NCI-H2107 (cell line): ENCODE measurements around the gene MYO16.
"Not testable (repeated sequence)": the region's sequence is repeated elsewhere in the genome, so short reads cannot be mapped to it uniquely, and the experiment has no call there.

Experiments
- DNase-seq: peaks from one replicate; lab custom pipeline; 2025; lab: John Stamatoyannopoulos, UW

Gene MYO16

GRCh38 chr13:108983273-108983672 lies 353.9 kb downstream of the MYO16 start:
- no peak for DNase-seq

GRCh38 chr13:108984251-108984920 lies 355.0 kb downstream of the MYO16 start:
- no peak for DNase-seq

- no peak for DNase-seq
Observed at GRCh38 chr13:108985166-108985565, 355.8 kb downstream of the MYO16 start.

- no peak for DNase-seq
Observed at GRCh38 chr13:108987517-108987916, 358.1 kb downstream of the MYO16 start.

- DNase-seq, result no peak
Observed at GRCh38 chr13:108987944-108988343, 358.5 kb downstream of the MYO16 start.

- not testable (repeated sequence) for DNase-seq
Observed at GRCh38 chr13:108991416-108991815, 362.0 kb downstream of the MYO16 start.

- no peak for DNase-seq
Observed at GRCh38 chr13:108993346-108993745, 363.9 kb downstream of the MYO16 start.

- no peak for DNase-seq
Observed at GRCh38 chr13:108996430-108996829, 367.0 kb downstream of the MYO16 start.

- no peak for DNase-seq
Observed at GRCh38 chr13:109000207-109000606, 370.8 kb downstream of the MYO16 start.

- no peak for DNase-seq
Observed at GRCh38 chr13:109002934-109003333, 373.5 kb downstream of the MYO16 start.

- DNase-seq, result no peak
Observed at GRCh38 chr13:109007946-109008345, 378.5 kb downstream of the MYO16 start.

GRCh38 chr13:109009756-109010155 lies 380.3 kb downstream of the MYO16 start:
- no peak for DNase-seq

- DNase-seq, result no peak
Observed at GRCh38 chr13:109010912-109011311, 381.5 kb downstream of the MYO16 start.

GRCh38 chr13:109012115-109012514 lies 382.7 kb downstream of the MYO16 start:
- no peak for DNase-seq

- DNase-seq, result no peak
Observed at GRCh38 chr13:109021558-109021957, 392.1 kb downstream of the MYO16 start.

- no peak for DNase-seq
Observed at GRCh38 chr13:109024611-109025010, 395.2 kb downstream of the MYO16 start.

GRCh38 chr13:109026266-109026665 lies 396.9 kb downstream of the MYO16 start:
- no peak for DNase-seq

- DNase-seq, result no peak
Observed at GRCh38 chr13:109028624-109029023, 399.2 kb downstream of the MYO16 start.

GRCh38 chr13:109033090-109033489 lies 403.7 kb downstream of the MYO16 start:
- no peak for DNase-seq

- DNase-seq, result no peak
Observed at GRCh38 chr13:109036078-109036780, 406.8 kb downstream of the MYO16 start.

GRCh38 chr13:109043636-109044035 lies 414.2 kb downstream of the MYO16 start:
- DNase-seq, result no peak

GRCh38 chr13:109055850-109056249 lies 426.4 kb downstream of the MYO16 start:
- DNase-seq, result no peak

GRCh38 chr13:109058087-109058486 lies 428.7 kb downstream of the MYO16 start:
- DNase-seq, result no peak

GRCh38 chr13:109072505-109072904 lies 443.1 kb downstream of the MYO16 start:
- no peak for DNase-seq
